Trophoblast cell (in vitro differentiated cells and primary cell): ENCODE measurements around the gene NHS.

ENCODE experiments used
- DNase-seq, 2 donors: peaks; one replicate each; pipeline ENCODE4 v3.0.0-alpha.2; 2016
- H2AFZ ChIP-seq: 2 replicates; pipeline ENCODE4 v1.6.1; 2013; ENCODE audit warnings: low read length, moderate library complexity, mild to moderate bottlenecking; ENCODE audit not compliant: insufficient read depth, poor library complexity
- H2AK5ac ChIP-seq: 2 replicates; pipeline ENCODE4 v1.6.1; 2013; ENCODE audit warnings: mild to moderate bottlenecking, low read length
- H2BK120ac ChIP-seq: 2 replicates; pipeline ENCODE4 v1.6.1; 2013; ENCODE audit warnings: low read length, mild to moderate bottlenecking, moderate library complexity; ENCODE audit not compliant: insufficient read depth, poor library complexity
- H2BK12ac ChIP-seq: 2 replicates; pipeline ENCODE4 v1.6.1; 2013; ENCODE audit warnings: mild to moderate bottlenecking, low read length, moderate library complexity
- H2BK5ac ChIP-seq: 2 replicates; pipeline ENCODE4 v1.6.1; 2013; ENCODE audit warnings: low read length, low read depth, moderate library complexity, mild to moderate bottlenecking; ENCODE audit not compliant: poor library complexity
- H3K14ac ChIP-seq: 2 replicates; pipeline ENCODE4 v1.6.1; 2013; ENCODE audit warnings: mild to moderate bottlenecking, low read length
- H3K18ac ChIP-seq: 2 replicates; pipeline ENCODE4 v1.6.1; 2013; ENCODE audit warnings: mild to moderate bottlenecking, low read length
- H3K23ac ChIP-seq: 2 replicates; pipeline ENCODE4 v1.6.1; 2013; ENCODE audit warnings: low read length
- H3K27ac ChIP-seq: 2 replicates; pipeline ENCODE4 v1.5.1; 2013; ENCODE audit warnings: low read depth, mild to moderate bottlenecking, inconsistent platforms, low read length, moderate library complexity
- H3K27me3 ChIP-seq: 2 replicates; pipeline ENCODE4 v1.6.1; 2013; ENCODE audit warnings: inconsistent platforms, mild to moderate bottlenecking, low read length, moderate library complexity; ENCODE audit not compliant: insufficient read depth
- H3K36me3 ChIP-seq, 2 experiments: 1 replicate in 1 of 2; 2 replicates in 1 of 2; pipeline ENCODE4 v1.6.1; 2013; ENCODE audit warnings: low read length in 2 of 2, mild to moderate bottlenecking in 2 of 2, moderate library complexity in 1 of 2; ENCODE audit not compliant: insufficient read depth in 2 of 2, control insufficient read depth in 1 of 2
- H3K4ac ChIP-seq: 2 replicates; pipeline ENCODE4 v1.6.1; 2013; ENCODE audit warnings: low read depth, mild to moderate bottlenecking, low read length, moderate library complexity
- H3K4me1 ChIP-seq, 2 experiments: 1 replicate in 1 of 2; 2 replicates in 1 of 2; pipeline ENCODE4 v1.6.1; 2013; ENCODE audit warnings: low read length in 2 of 2, mild to moderate bottlenecking in 2 of 2, moderate library complexity in 1 of 2; ENCODE audit not compliant: insufficient read depth in 2 of 2, control insufficient read depth in 1 of 2
- H3K4me2 ChIP-seq: 2 replicates; pipeline ENCODE4 v1.6.1; 2013; ENCODE audit warnings: inconsistent platforms, mild to moderate bottlenecking, low read length, moderate library complexity
- H3K4me3 ChIP-seq: 2 replicates; pipeline ENCODE4 v1.5.1; 2013; ENCODE audit warnings: mild to moderate bottlenecking, low read depth, low read length, inconsistent platforms
- H3K79me1 ChIP-seq: one replicate; pipeline ENCODE4 v1.6.1; 2013; ENCODE audit warnings: low read length
- H3K79me2 ChIP-seq: 2 replicates; pipeline ENCODE4 v1.6.1; 2013; ENCODE audit warnings: low read length, mild to moderate bottlenecking; ENCODE audit not compliant: control insufficient read depth, insufficient read depth, poor library complexity
- H3K9ac ChIP-seq: 2 replicates; pipeline ENCODE4 v1.6.1; 2013; ENCODE audit warnings: mild to moderate bottlenecking, low read length
- H3K9me3 ChIP-seq: 2 replicates; pipeline ENCODE4 v1.6.1; 2013; ENCODE audit warnings: low read depth, mild to moderate bottlenecking, control low read depth, inconsistent platforms, low read length; ENCODE audit not compliant: insufficient read depth
- H4K12ac ChIP-seq: 2 replicates; pipeline ENCODE4 v1.6.1; 2013; ENCODE audit warnings: low read depth, mild to moderate bottlenecking, low read length, moderate library complexity
- H4K8ac ChIP-seq: 2 replicates; pipeline ENCODE4 v1.6.1; 2013; ENCODE audit warnings: low read depth, mild to moderate bottlenecking, low read length, moderate library complexity
- H4K91ac ChIP-seq: one replicate; pipeline ENCODE4 v1.6.1; 2013; ENCODE audit warnings: low read depth, mild to moderate bottlenecking, low read length, moderate library complexity
- WGBS: extraction: QIAGEN DNeasy Blood & Tissue Kit; methylation state at CpG from one replicate; pipeline ENCODE4 v1.1.7; 2013; ENCODE audit warnings: missing lambda C conversion rate; ENCODE audit not compliant: insufficient read length, insufficient coverage; ENCODE audit errors: extremely low coverage; 5-methylcytosine and 5-hydroxymethylcytosine counted together

The NHS gene

GRCh38 chrX:17535229-17535628 lies 160.2 kb downstream of the NHS start:
- Histone ChIP-seq H3K4me3 (no peak overlapping the region), H4K8ac (no peak overlapping the region), H3K9me3 (no peaks in the 10 kb centered on the region), H3K4ac (no peak overlapping the region), H3K4me1 (no peaks in the 10 kb centered on the region), H3K27me3 (no peaks in the 10 kb centered on the region), H3K27ac (no peak overlapping the region), H3K79me2 (no peaks in the 10 kb centered on the region), H3K14ac (no peak overlapping the region), H4K91ac (no peak overlapping the region), H3K79me1 (no peaks in the 10 kb centered on the region), H3K4me2 (no peak overlapping the region), H4K12ac (no peak overlapping the region), H3K9ac (no peak overlapping the region), H2AK5ac (no peak overlapping the region), H2BK5ac (no peak overlapping the region), H2BK120ac (no peak overlapping the region), H3K18ac (no peak overlapping the region), H3K36me3 (no peaks in the 10 kb centered on the region), H3K23ac (no peak overlapping the region), H2BK12ac (no peak overlapping the region), H2AFZ (no peak overlapping the region)
- WGBS: no CpG with 5 or more reads among the region's 4 CpGs
- DNase-seq: peak; percentile 8 to 61

GRCh38 chrX:17537723-17538243 lies 162.8 kb downstream of the NHS start:
- Histone ChIP-seq H3K79me1 (no peaks in the 10 kb centered on the region), H3K4me1 (no peaks in the 10 kb centered on the region), H3K4ac (no peak overlapping the region), H3K14ac (no peak overlapping the region), H3K9me3 (no peaks in the 10 kb centered on the region), H2BK5ac (no peak overlapping the region), H4K91ac (no peak overlapping the region), H3K36me3 (no peaks in the 10 kb centered on the region), H2AFZ (no peak overlapping the region), H3K27me3 (no peaks in the 10 kb centered on the region), H3K18ac (no peak overlapping the region), H4K12ac (no peak overlapping the region), H3K9ac (no peak overlapping the region), H2BK120ac (no peak overlapping the region), H3K4me3 (no peak overlapping the region), H3K23ac (no peak overlapping the region), H2AK5ac (no peak overlapping the region), H3K27ac (no peak overlapping the region), H2BK12ac (no peak overlapping the region), H3K79me2 (no peaks in the 10 kb centered on the region), H4K8ac (no peak overlapping the region), H3K4me2 (no peak overlapping the region)
- DNase-seq: no peak
- no CpG with 5 or more reads among the region's 10 CpGs for WGBS

- DNase-seq: no peak
- Histone ChIP-seq H4K12ac (no peak overlapping the region), H2BK120ac (no peak overlapping the region), H2AK5ac (no peak overlapping the region), H3K27ac (no peak overlapping the region), H2BK12ac (no peak overlapping the region), H3K4me2 (no peak overlapping the region), H3K9ac (no peak overlapping the region), H3K4me3 (no peak overlapping the region), H3K27me3 (no peaks in the 10 kb centered on the region), H3K18ac (no peak overlapping the region), H3K36me3 (no peaks in the 10 kb centered on the region), H3K9me3 (no peaks in the 10 kb centered on the region), H3K79me1 (no peaks in the 10 kb centered on the region), H3K4ac (no peak overlapping the region), H2AFZ (no peak overlapping the region), H3K4me1 (no peaks in the 10 kb centered on the region), H2BK5ac (no peak overlapping the region), H3K79me2 (no peaks in the 10 kb centered on the region), H3K14ac (no peak overlapping the region), H4K8ac (no peak overlapping the region), H4K91ac (no peak overlapping the region), H3K23ac (no peak overlapping the region)
- no CpG with 5 or more reads among the region's 3 CpGs for WGBS
Observed at GRCh38 chrX:17542123-17542522, 167.1 kb downstream of the NHS start.

GRCh38 chrX:17544821-17545220 lies 169.8 kb downstream of the NHS start:
- no peak for DNase-seq
- H3K4me1 ChIP-seq: peaks cover 0 to 3% of the 10 kb centered on the region in 2 experiments
- H2BK12ac ChIP-seq: no peak overlapping the region
- no peak overlapping the region for H4K12ac ChIP-seq
- H3K27ac ChIP-seq: no peak overlapping the region
- peaks cover 2% of the 10 kb centered on the region for H3K9me3 ChIP-seq
- no peak overlapping the region for H2BK120ac ChIP-seq
- H3K14ac ChIP-seq: no peak overlapping the region
- no peaks in the 10 kb centered on the region for H3K79me2 ChIP-seq
- no peaks in the 10 kb centered on the region for H3K27me3 ChIP-seq
- no peaks in the 10 kb centered on the region for H3K79me1 ChIP-seq
- H2AK5ac ChIP-seq: no peak overlapping the region
- H3K4ac ChIP-seq: no peak overlapping the region
- H2AFZ ChIP-seq: no peak overlapping the region
- no peak overlapping the region for H3K9ac ChIP-seq
- no peak overlapping the region for H4K8ac ChIP-seq
- WGBS: no CpG with 5 or more reads among the region's 2 CpGs
- H4K91ac ChIP-seq: no peak overlapping the region
- H3K4me3 ChIP-seq: no peak overlapping the region
- H3K36me3 ChIP-seq: no peaks in the 10 kb centered on the region
- H3K23ac ChIP-seq: no peak overlapping the region
- H3K18ac ChIP-seq: no peak overlapping the region
- H2BK5ac ChIP-seq: no peak overlapping the region
- no peak overlapping the region for H3K4me2 ChIP-seq
